Natural killer cell (primary cell): ENCODE measurements around the gene NKTR. TPM values are rescaled to one million over a fixed set of nuclear protein-coding genes. Genes with fewer than 3 reads are reported as not detected.

Experiments
- ATAC-seq, 3 donors: fragments of 150-1000 bp in 2 of 3; fragments of 200-7000 bp in 1 of 3; cut with Tn5 transposase; 1 replicate in 1 of 3; 2 replicates in 2 of 3; pipeline ENCODE4 v1.10.0; 2021; ENCODE audit warnings: mild to moderate bottlenecking in 2 of 3, moderate library complexity in 2 of 3
- DNase-seq, 2 donors: peaks; one replicate each; pipeline versions ENCODE4 v3.0.0 to v3.0.0-alpha.2; 2013 to 2021; ENCODE audit warnings: mixed read lengths in 1 of 2
- H3K27ac ChIP-seq: one replicate; pipeline ENCODE4 v1.5.1; 2013; ENCODE audit warnings: mild to moderate bottlenecking, low read length
- H3K27me3 ChIP-seq: one replicate; pipeline ENCODE4 v1.6.1; 2013; ENCODE audit warnings: low read length; ENCODE audit not compliant: control insufficient read depth, insufficient read depth
- H3K36me3 ChIP-seq: one replicate; pipeline ENCODE4 v1.6.1; 2013; ENCODE audit warnings: low read length; ENCODE audit not compliant: control insufficient read depth, insufficient read depth
- H3K4me1 ChIP-seq: one replicate; pipeline ENCODE4 v1.6.1; 2013; ENCODE audit warnings: low read length; ENCODE audit not compliant: control insufficient read depth, insufficient read depth
- H3K4me3 ChIP-seq: one replicate; pipeline ENCODE4 v1.5.1; 2013; ENCODE audit warnings: low read length
- H3K9me3 ChIP-seq: one replicate; pipeline ENCODE4 v1.6.1; 2013; ENCODE audit warnings: low read length; ENCODE audit not compliant: control insufficient read depth, insufficient read depth
- H3K27ac Mint-ChIP-seq, 2 donors: one replicate each; pipeline ENCODE4 v1.8.0; 2022; ENCODE audit warnings: mild to moderate bottlenecking in 2 of 2, mixed read lengths in 2 of 2, moderate library complexity in 1 of 2
- H3K27me3 Mint-ChIP-seq, 2 donors: one replicate each; pipeline ENCODE4 v1.8.0; 2022; ENCODE audit warnings: low read depth in 2 of 2, mixed read lengths in 2 of 2
- H3K36me3 Mint-ChIP-seq: one replicate; pipeline ENCODE4 v1.8.0; 2022; ENCODE audit warnings: mixed read lengths
- H3K4me1 Mint-ChIP-seq, 2 donors: one replicate each; pipeline ENCODE4 v1.8.0; 2022; ENCODE audit warnings: mixed read lengths in 2 of 2
- H3K4me3 Mint-ChIP-seq: one replicate; pipeline ENCODE4 v1.8.0; 2022; ENCODE audit warnings: mild to moderate bottlenecking, moderate library complexity, mixed read lengths
- H3K9me3 Mint-ChIP-seq, 2 donors: one replicate each; pipeline ENCODE4 v1.8.0; 2022; ENCODE audit warnings: mixed read lengths in 2 of 2
- WGBS: methylation state at CpG from one replicate; pipeline ENCODE4 v1.1.7; 2013; ENCODE audit warnings: missing lambda C conversion rate; ENCODE audit not compliant: insufficient coverage; 5-methylcytosine and 5-hydroxymethylcytosine counted together
- intact Hi-C: fragments of 100-400 bp; cut with micrococcal nuclease; formaldehyde crosslinking; loops from one replicate; pipeline ENCODE4 v1.14.2; 2022
- total RNA-seq, 4 donors: library from RNA; stranded (reverse); fragments of 120-200 nt in 1 of 4; gene quantifications; one replicate each; pipeline versions ENCODE4 v1.2.3 to v1.2.4, GENCODE V29; 2013 to 2022
- TF ChIP-seq, protein P1 (sequence below): fragments of 200-600 bp; IDR thresholded peaks from one replicate; pipeline ENCODE4 v1.8.0; 2022; ENCODE audit warnings: antibody characterized with exemption

Gene NKTR
- total RNA-seq, 3 donors from 2014 or later (not counting 1 experiment from before 2014, with no cell fraction given): 212 to 252 (median 217) TPM

DNA sequence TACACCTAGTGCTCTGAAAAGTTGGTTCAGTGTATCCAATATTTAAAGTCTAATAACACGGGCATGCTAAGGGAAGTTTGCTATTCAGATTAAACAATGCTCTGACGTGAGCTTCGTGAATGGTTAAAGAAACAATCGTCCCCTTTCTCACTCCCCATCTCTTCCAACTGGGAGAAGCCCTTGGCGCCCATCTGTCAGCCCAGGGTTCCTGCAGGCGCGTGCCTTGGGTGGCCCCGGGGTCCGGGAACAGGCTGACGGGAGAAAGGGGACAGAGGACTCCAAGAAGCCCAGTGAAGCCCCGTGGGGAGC is 19.1 kb upstream of the NKTR start:
- peaks cover 9% of the 10 kb centered on the region for H3K4me1 ChIP-seq
- peaks cover 45 to 48% of the 10 kb centered on the region in 2 donors for H3K4me1 Mint-ChIP-seq
- H3K9me3 ChIP-seq: no peaks in the 10 kb centered on the region
- no peaks in the 10 kb centered on the region for H3K27me3 ChIP-seq
- H3K4me3 Mint-ChIP-seq: peak overlapping the region; percentile 93
- peak overlapping the region; percentile 96 for H3K27ac ChIP-seq
- no peaks in the 10 kb centered on the region for H3K36me3 Mint-ChIP-seq
- ATAC-seq (no peak), DNase-seq (no peak)
- H3K27me3 Mint-ChIP-seq: no peaks in the 10 kb centered on the region
- TF ChIP-seq, protein P1, sequence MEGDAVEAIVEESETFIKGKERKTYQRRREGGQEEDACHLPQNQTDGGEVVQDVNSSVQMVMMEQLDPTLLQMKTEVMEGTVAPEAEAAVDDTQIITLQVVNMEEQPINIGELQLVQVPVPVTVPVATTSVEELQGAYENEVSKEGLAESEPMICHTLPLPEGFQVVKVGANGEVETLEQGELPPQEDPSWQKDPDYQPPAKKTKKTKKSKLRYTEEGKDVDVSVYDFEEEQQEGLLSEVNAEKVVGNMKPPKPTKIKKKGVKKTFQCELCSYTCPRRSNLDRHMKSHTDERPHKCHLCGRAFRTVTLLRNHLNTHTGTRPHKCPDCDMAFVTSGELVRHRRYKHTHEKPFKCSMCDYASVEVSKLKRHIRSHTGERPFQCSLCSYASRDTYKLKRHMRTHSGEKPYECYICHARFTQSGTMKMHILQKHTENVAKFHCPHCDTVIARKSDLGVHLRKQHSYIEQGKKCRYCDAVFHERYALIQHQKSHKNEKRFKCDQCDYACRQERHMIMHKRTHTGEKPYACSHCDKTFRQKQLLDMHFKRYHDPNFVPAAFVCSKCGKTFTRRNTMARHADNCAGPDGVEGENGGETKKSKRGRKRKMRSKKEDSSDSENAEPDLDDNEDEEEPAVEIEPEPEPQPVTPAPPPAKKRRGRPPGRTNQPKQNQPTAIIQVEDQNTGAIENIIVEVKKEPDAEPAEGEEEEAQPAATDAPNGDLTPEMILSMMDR: no peak
- no peaks in the 10 kb centered on the region for H3K36me3 ChIP-seq
- no peaks in the 10 kb centered on the region for H3K9me3 Mint-ChIP-seq
- intact Hi-C loops: no loop called here
- H3K27ac Mint-ChIP-seq: peak overlapping the region; percentile 96 to 97
- peak overlapping the region; percentile 77 for H3K4me3 ChIP-seq
- 2% methylated on average over 11 of the region's 11 CpGs for WGBS

DNA sequence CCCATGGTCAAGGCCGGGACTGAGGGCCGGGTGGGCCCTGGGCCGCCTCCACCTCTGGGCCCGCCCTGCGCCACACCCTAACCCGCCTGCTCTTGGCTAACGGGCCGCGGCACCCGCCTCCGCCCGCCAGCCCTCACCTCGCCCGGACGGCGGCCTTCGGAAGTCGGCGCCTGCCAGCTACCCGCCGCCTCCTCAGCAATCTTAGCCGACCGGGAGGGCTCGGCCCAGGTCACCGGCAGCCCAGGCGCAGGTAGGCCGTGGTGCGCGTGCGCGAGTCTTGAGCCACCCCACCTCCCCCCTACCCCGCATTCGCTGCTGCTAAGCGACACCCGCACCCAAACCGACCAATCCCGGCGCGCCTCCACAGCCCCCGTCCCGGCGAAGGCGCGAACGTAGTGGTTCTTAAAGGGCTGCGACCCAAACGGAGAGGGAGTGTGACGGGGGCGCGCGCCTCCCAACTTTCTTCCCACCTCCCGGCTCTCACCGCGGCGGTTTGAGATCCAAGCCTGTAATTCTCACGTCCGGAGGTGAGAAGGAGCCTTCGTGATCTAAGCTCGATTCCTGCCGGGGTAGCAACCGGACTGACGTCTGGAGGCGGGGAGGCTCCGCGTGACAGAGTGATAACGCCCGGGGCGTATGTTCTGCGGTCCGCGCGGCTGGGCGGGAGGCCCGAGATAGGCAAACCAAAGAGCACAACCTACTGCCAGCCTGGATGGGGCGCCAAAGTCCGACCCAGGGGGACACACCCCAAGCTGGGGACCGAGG is 18.6 kb upstream of the NKTR start, which contains the start of gene SEC22C:
TSS of gene SEC22C (minus strand) at position 259 of the 765 bp plus-strand sequence. CDS start 12,921 bp downstream, outside the sequence.
- peaks cover 9% of the 10 kb centered on the region for H3K4me1 ChIP-seq
- Mint-ChIP-seq H3K4me1 (peaks cover 41 to 48% of the 10 kb centered on the region in 2 donors), H3K27me3 (no peaks in the 10 kb centered on the region), H3K4me3 (peak within 1 kb of the TSS; percentile 93), H3K9me3 (no peaks in the 10 kb centered on the region), H3K36me3 (no peaks in the 10 kb centered on the region), H3K27ac (peak within 1 kb of the TSS; percentile 96 to 97)
- TF ChIP-seq, protein P1: no peak
- peak within 1 kb of the TSS; percentile 77 for H3K4me3 ChIP-seq
- no peaks in the 10 kb centered on the region for H3K9me3 ChIP-seq
- H3K27ac ChIP-seq: peak within 1 kb of the TSS; percentile 96
- under 1% methylated on average over 77 of the region's 77 CpGs for WGBS
- peak; percentile 93 to 97 for DNase-seq
- ATAC-seq: peak; percentile 89 to 96 (median 90)
- no peaks in the 10 kb centered on the region for H3K27me3 ChIP-seq
- H3K36me3 ChIP-seq: no peaks in the 10 kb centered on the region
- intact Hi-C loops: loop anchor here (1.0 to 2.0 kb wide), 3 partner anchors 8 to 163 kb away; partner anchors contain the start of genes NKTR and SS18L2

DNA sequence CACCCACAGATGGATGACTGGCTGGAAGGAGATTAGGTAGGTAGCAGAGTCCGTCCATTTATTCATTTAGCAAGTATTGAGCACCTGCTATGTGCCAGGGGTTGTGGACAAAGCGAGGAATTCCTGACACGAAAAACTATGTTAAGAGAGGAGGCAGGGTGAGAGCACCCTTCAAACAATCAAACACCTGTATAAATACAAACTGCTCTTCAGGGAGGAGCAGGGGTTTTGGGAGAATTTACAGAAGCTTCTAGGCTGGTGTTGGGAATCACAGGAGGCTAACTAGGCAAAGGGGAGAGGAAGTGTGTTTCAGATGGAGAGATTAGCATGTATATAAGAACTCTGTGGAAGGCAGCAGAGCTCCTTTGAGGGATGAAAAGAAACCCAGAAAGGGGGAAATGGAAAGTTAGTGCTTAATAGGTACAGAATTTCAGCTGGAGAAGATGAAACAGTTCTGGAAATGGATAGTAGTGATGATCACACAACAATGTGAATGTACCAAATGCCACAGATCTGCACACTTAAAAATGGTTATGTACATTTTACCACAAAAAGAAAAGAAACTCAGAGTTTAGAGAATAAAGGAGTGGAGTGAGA is 17.9 kb upstream of the NKTR start:
- Mint-ChIP-seq H3K9me3 (no peaks in the 10 kb centered on the region), H3K4me3 (peak overlapping the region; percentile 93), H3K27me3 (no peaks in the 10 kb centered on the region), H3K4me1 (peaks cover 35 to 42% of the 10 kb centered on the region in 2 donors), H3K36me3 (no peaks in the 10 kb centered on the region), H3K27ac (peak overlapping the region; percentile 96 to 97)
- H3K36me3 ChIP-seq: no peaks in the 10 kb centered on the region
- no peak for DNase-seq
- ATAC-seq: no peak
- intact Hi-C loops: loop anchor here (1.0 to 2.0 kb wide), 3 partner anchors 8 to 162 kb away; partner anchors contain the start of genes NKTR and SS18L2
- TF ChIP-seq, protein P1: no peak
- H3K9me3 ChIP-seq: no peaks in the 10 kb centered on the region
- WGBS: 0% methylated on average over 1 of the region's 3 CpGs
- peaks cover 9% of the 10 kb centered on the region for H3K4me1 ChIP-seq
- H3K27me3 ChIP-seq: no peaks in the 10 kb centered on the region
- peak overlapping the region; percentile 96 for H3K27ac ChIP-seq
- H3K4me3 ChIP-seq: peak overlapping the region; percentile 77
